ENCODE results near the gene TEK.

TEK gene

DNA sequence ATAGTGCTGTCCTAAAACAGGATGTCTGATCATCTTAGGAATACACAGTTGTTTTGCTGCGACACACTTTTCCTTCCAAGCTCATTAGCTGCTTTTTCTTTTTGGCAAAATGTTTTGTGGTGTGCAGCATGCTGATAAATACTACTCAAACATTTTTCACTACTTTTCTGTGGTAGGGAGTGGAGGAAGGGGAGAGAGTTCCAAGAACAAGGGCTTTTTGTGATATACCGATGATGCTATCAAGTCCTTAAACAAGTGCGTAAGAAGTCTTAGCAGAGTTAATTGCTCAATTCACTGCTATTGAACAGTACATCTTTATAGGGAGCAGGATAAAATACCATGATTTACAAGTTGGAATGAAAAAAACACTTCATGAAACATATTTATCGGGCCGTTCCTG lies 23.6 kb upstream of the TEK start:
- Histone ChIP-seq H4K20me1 (ENCODE audit: insufficient read depth, low read length) (no peaks in the 10 kb centered on the region), H3K4me1 (ENCODE audit: insufficient read depth, low read length) (no peaks in the 10 kb centered on the region), H3K27me3 (ENCODE audit: insufficient read depth, low read length, poor library complexity) (no peaks in the 10 kb centered on the region), H3K36me3 (ENCODE audit: insufficient read depth, low read length) (no peaks in the 10 kb centered on the region), H2AFZ (ENCODE audit: low read depth, low read length) (no peak overlapping the region), H3K4me2 (ENCODE audit: insufficient read depth, low read length) (no peak overlapping the region), H3K4me3 (ENCODE audit: low read depth in 1 of 2, low read length in 2 of 2) (no peak overlapping the region), H3K9ac (ENCODE audit: low read depth, low read length) (no peak overlapping the region), H3K27ac (ENCODE audit: low read length) (no peak overlapping the region), H3K9me3 (ENCODE audit: insufficient read depth, low read length, severe bottlenecking) (no peaks in the 10 kb centered on the region), H3K79me2 (ENCODE audit: insufficient read depth, low read length) (no peaks in the 10 kb centered on the region)
- no peak for TF ChIP-seq EZH2 (IDR thresholded peaks at IDR 0.05; ENCODE audit: borderline replicate concordance, low read depth, low read length, severe bottlenecking)
- TF ChIP-seq, protein P1, sequence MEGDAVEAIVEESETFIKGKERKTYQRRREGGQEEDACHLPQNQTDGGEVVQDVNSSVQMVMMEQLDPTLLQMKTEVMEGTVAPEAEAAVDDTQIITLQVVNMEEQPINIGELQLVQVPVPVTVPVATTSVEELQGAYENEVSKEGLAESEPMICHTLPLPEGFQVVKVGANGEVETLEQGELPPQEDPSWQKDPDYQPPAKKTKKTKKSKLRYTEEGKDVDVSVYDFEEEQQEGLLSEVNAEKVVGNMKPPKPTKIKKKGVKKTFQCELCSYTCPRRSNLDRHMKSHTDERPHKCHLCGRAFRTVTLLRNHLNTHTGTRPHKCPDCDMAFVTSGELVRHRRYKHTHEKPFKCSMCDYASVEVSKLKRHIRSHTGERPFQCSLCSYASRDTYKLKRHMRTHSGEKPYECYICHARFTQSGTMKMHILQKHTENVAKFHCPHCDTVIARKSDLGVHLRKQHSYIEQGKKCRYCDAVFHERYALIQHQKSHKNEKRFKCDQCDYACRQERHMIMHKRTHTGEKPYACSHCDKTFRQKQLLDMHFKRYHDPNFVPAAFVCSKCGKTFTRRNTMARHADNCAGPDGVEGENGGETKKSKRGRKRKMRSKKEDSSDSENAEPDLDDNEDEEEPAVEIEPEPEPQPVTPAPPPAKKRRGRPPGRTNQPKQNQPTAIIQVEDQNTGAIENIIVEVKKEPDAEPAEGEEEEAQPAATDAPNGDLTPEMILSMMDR (IDR thresholded peaks at IDR 0.05; ENCODE audit: borderline replicate concordance, extremely low read depth, low read length, poor library complexity, severe bottlenecking): no peak
- ATAC-seq (ENCODE audit: insufficient read depth, low read depth): no peak
- DNase-seq: no peak

GRCh38 chr9:27086818-27087680 lies 22.0 kb upstream of the TEK start:
- Histone ChIP-seq H3K36me3 (ENCODE audit: insufficient read depth, low read length) (no peaks in the 10 kb centered on the region), H3K27ac (ENCODE audit: low read length) (no peak overlapping the region), H3K9ac (ENCODE audit: low read depth, low read length) (no peak overlapping the region), H3K4me2 (ENCODE audit: insufficient read depth, low read length) (no peak overlapping the region), H4K20me1 (ENCODE audit: insufficient read depth, low read length) (no peaks in the 10 kb centered on the region), H2AFZ (ENCODE audit: low read depth, low read length) (no peak overlapping the region), H3K4me3 (ENCODE audit: low read depth in 1 of 2, low read length in 2 of 2) (no peak overlapping the region), H3K79me2 (ENCODE audit: insufficient read depth, low read length) (no peaks in the 10 kb centered on the region), H3K9me3 (ENCODE audit: insufficient read depth, low read length, severe bottlenecking) (no peaks in the 10 kb centered on the region), H3K4me1 (ENCODE audit: insufficient read depth, low read length) (no peaks in the 10 kb centered on the region), H3K27me3 (ENCODE audit: insufficient read depth, low read length, poor library complexity) (no peaks in the 10 kb centered on the region)
- TF ChIP-seq EZH2 (IDR thresholded peaks at IDR 0.05; ENCODE audit: borderline replicate concordance, low read depth, low read length, severe bottlenecking): no peak
- TF ChIP-seq, protein P1 (IDR thresholded peaks at IDR 0.05; ENCODE audit: borderline replicate concordance, extremely low read depth, low read length, poor library complexity, severe bottlenecking): no peak
- ATAC-seq (ENCODE audit: insufficient read depth, low read depth) (no peak), DNase-seq (no peak)

GRCh38 chr9:27088981-27089380 lies 20.0 kb upstream of the TEK start:
- ATAC-seq (ENCODE audit: insufficient read depth, low read depth): no peak
- H3K27ac ChIP-seq (ENCODE audit: low read length): no peak overlapping the region
- TF ChIP-seq, protein P1 (IDR thresholded peaks at IDR 0.05; ENCODE audit: borderline replicate concordance, extremely low read depth, low read length, poor library complexity, severe bottlenecking): no peak
- TF ChIP-seq EZH2 (IDR thresholded peaks at IDR 0.05; ENCODE audit: borderline replicate concordance, low read depth, low read length, severe bottlenecking): no peak
- no peaks in the 10 kb centered on the region for H3K79me2 ChIP-seq (ENCODE audit: insufficient read depth, low read length)
- no peaks in the 10 kb centered on the region for H3K4me1 ChIP-seq (ENCODE audit: insufficient read depth, low read length)
- DNase-seq: no peak
- H3K36me3 ChIP-seq (ENCODE audit: insufficient read depth, low read length): no peaks in the 10 kb centered on the region
- no peak overlapping the region for H3K4me2 ChIP-seq (ENCODE audit: insufficient read depth, low read length)
- H3K9me3 ChIP-seq (ENCODE audit: insufficient read depth, low read length, severe bottlenecking): no peaks in the 10 kb centered on the region
- H3K4me3 ChIP-seq (ENCODE audit: low read depth in 1 of 2, low read length in 2 of 2): no peak overlapping the region
- no peak overlapping the region for H3K9ac ChIP-seq (ENCODE audit: low read depth, low read length)
- H4K20me1 ChIP-seq (ENCODE audit: insufficient read depth, low read length): no peaks in the 10 kb centered on the region
- H3K27me3 ChIP-seq (ENCODE audit: insufficient read depth, low read length, poor library complexity): no peaks in the 10 kb centered on the region
- H2AFZ ChIP-seq (ENCODE audit: low read depth, low read length): no peak overlapping the region

Measured in DND-41 (cell line).